ENCODE data around the gene ENOX1. TPM values are rescaled to one million over a fixed set of nuclear protein-coding genes. Genes with fewer than 3 reads are reported as not detected.

ENOX1 gene
- polyA plus RNA-seq, 2 of the 4 experiments (the other 2 are of a cell fraction) = 0.28 to 0.41 TPM

- TF ChIP-seq, protein P1, sequence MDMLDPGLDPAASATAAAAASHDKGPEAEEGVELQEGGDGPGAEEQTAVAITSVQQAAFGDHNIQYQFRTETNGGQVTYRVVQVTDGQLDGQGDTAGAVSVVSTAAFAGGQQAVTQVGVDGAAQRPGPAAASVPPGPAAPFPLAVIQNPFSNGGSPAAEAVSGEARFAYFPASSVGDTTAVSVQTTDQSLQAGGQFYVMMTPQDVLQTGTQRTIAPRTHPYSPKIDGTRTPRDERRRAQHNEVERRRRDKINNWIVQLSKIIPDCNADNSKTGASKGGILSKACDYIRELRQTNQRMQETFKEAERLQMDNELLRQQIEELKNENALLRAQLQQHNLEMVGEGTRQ (IDR thresholded peaks at IDR 0.05) = no peak
Measured at GRCh38 chr13:43561081-43561480, 225.7 kb downstream of the ENOX1 start (continued).

GRCh38 chr13:43558939-43559338 lies 227.8 kb downstream of the ENOX1 start:
- Histone ChIP-seq H3K4me2 (no peak overlapping the region), H3K4me3 (no peak overlapping the region), H3K4me1 (no peaks in the 10 kb centered on the region), H3K9me3 (no peaks in the 10 kb centered on the region), H3K27ac (no peak overlapping the region)
- ChIA-PET CTCF (no interaction called here), POLR2A (no interaction called here)
- DNase-seq (ENCODE audit: low read depth in 1 of 2, low spot score in 1 of 2) (no peak), ATAC-seq (no peak), FAIRE-seq (no peak)
- TF ChIP-seq NPAS2 (CRISPR knock-in tag; IDR thresholded peaks at IDR 0.05; ENCODE audit: borderline replicate concordance) (no peak), NFE2L2 (conservative IDR thresholded peaks at IDR 0.05; ENCODE audit: low read length) (no peak), HMGXB4 (CRISPR knock-in tag; IDR thresholded peaks at IDR 0.05; ENCODE audit: borderline replicate concordance) (no peak), RFX5 (IDR thresholded peaks at IDR 0.05) (no peak), MAZ (IDR thresholded peaks at IDR 0.05; ENCODE audit: borderline replicate concordance, low read depth, low read length) (no peak), ZSCAN20 (CRISPR knock-in tag; IDR thresholded peaks at IDR 0.05) (no peak), FOXS1 (CRISPR knock-in tag; IDR thresholded peaks at IDR 0.05) (no peak), ZNF302 (CRISPR knock-in tag; IDR thresholded peaks at IDR 0.05) (no peak), ZFP36 (IDR thresholded peaks at IDR 0.05; ENCODE audit: borderline replicate concordance, partially characterized antibody) (no peak), ZC3H11A (IDR thresholded peaks at IDR 0.05) (no peak), HOXB13 (CRISPR knock-in tag; IDR thresholded peaks at IDR 0.05; ENCODE audit: low read depth) (no peak), KDM1A (IDR thresholded peaks at IDR 0.05; ENCODE audit: low read depth) (no peak), GATA3 (IDR thresholded peaks at IDR 0.05; ENCODE audit: borderline replicate concordance) (no peak), FOSL2 (IDR thresholded peaks at IDR 0.05) (no peak), FOSL2 (CRISPR knock-in tag; IDR thresholded peaks at IDR 0.05) (no peak), ELK1 (IDR thresholded peaks at IDR 0.05; ENCODE audit: low read depth, low read length) (no peak), MAX (IDR thresholded peaks at IDR 0.05) (no peak), CTCF (IDR thresholded peaks at IDR 0.05) (no peak)
- TF ChIP-seq, protein P2, sequence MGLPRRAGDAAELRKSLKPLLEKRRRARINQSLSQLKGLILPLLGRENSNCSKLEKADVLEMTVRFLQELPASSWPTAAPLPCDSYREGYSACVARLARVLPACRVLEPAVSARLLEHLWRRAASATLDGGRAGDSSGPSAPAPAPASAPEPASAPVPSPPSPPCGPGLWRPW (IDR thresholded peaks at IDR 0.05) = no peak
- 69% methylated on average over 1 of the region's 1 CpG for WGBS (ENCODE audit: missing lambda C conversion rate)

DNA sequence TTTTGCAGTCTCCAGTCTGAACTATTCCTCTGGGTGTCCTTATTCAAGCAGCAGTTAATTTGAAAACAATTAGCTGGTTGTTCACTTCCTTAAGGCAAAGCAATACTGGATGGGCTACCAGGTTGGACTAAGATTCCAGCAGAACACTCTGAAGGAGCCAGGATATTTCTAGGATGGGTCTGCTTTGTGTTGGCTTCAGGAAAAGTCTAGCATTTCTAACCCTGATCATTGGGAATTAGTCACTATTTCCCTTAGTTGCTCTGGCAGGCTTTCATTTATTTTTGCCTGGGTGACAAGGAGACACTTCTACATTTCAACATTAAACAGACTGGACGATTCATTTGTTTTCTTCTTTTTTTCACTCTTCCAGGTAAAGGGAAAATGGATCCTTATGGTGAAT lies 228.4 kb downstream of the ENOX1 start:
- CTCF ChIA-PET = no interaction called here
- DNase-seq (ENCODE audit: low read depth in 1 of 2, low spot score in 1 of 2) = no peak
- 36% methylated on average over 1 of the region's 1 CpG for WGBS (ENCODE audit: missing lambda C conversion rate)
- POLR2A ChIA-PET = no interaction called here
- Histone ChIP-seq H3K4me3 (no peak overlapping the region), H3K4me2 (no peak overlapping the region), H3K4me1 (no peaks in the 10 kb centered on the region), H3K9me3 (no peaks in the 10 kb centered on the region), H3K27ac (no peak overlapping the region)
- no peak for FAIRE-seq
- no peak for ATAC-seq
- TF ChIP-seq RARB (CRISPR knock-in tag; IDR thresholded peaks at IDR 0.05) (no peak), ZSCAN20 (CRISPR knock-in tag; IDR thresholded peaks at IDR 0.05) (no peak), HMGXB4 (CRISPR knock-in tag; IDR thresholded peaks at IDR 0.05; ENCODE audit: borderline replicate concordance) (no peak), JUNB (IDR thresholded peaks at IDR 0.05) (no peak), MAFK (IDR thresholded peaks at IDR 0.05; ENCODE audit: partially characterized antibody) (no peak), CBX8 (IDR thresholded peaks at IDR 0.05) (no peak), HDAC2 (IDR thresholded peaks at IDR 0.05) (no peak), HOXB13 (CRISPR knock-in tag; IDR thresholded peaks at IDR 0.05; ENCODE audit: low read depth) (no peak)
- TF ChIP-seq, protein P3, sequence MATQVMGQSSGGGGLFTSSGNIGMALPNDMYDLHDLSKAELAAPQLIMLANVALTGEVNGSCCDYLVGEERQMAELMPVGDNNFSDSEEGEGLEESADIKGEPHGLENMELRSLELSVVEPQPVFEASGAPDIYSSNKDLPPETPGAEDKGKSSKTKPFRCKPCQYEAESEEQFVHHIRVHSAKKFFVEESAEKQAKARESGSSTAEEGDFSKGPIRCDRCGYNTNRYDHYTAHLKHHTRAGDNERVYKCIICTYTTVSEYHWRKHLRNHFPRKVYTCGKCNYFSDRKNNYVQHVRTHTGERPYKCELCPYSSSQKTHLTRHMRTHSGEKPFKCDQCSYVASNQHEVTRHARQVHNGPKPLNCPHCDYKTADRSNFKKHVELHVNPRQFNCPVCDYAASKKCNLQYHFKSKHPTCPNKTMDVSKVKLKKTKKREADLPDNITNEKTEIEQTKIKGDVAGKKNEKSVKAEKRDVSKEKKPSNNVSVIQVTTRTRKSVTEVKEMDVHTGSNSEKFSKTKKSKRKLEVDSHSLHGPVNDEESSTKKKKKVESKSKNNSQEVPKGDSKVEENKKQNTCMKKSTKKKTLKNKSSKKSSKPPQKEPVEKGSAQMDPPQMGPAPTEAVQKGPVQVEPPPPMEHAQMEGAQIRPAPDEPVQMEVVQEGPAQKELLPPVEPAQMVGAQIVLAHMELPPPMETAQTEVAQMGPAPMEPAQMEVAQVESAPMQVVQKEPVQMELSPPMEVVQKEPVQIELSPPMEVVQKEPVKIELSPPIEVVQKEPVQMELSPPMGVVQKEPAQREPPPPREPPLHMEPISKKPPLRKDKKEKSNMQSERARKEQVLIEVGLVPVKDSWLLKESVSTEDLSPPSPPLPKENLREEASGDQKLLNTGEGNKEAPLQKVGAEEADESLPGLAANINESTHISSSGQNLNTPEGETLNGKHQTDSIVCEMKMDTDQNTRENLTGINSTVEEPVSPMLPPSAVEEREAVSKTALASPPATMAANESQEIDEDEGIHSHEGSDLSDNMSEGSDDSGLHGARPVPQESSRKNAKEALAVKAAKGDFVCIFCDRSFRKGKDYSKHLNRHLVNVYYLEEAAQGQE (IDR thresholded peaks at IDR 0.05) = no peak
